Adrenal gland (tissue), 5 donors: Measurements from ENCODE around the gene RAMP3.

Source experiments
- POLR2A ChIP-seq, 2 donors: fragments of 450-650 bp; IDR thresholded peaks; one replicate each; pipeline ENCODE4 v1.6.1; 2017; ENCODE audit warnings: antibody characterized with exemption in 2 of 2, mild to moderate bottlenecking in 2 of 2, moderate library complexity in 1 of 2
- TF ChIP-seq, protein P1 (sequence below), 6 experiments: fragments of 450-650 bp in 4 of 6; fragments of 200-600 bp in 2 of 6; sonication (generic) in 1 of 6; IDR thresholded peaks; 1 replicate in 5 of 6; 2 replicates in 1 of 6; pipeline versions ENCODE4 v1.5.1 to v1.8.0; 2016 to 2021; ENCODE audit warnings: antibody characterized with exemption in 6 of 6, mild to moderate bottlenecking in 2 of 6, moderate library complexity in 1 of 6
- donor health status: DM: no; HTN: no; CAD: no.

DNA sequence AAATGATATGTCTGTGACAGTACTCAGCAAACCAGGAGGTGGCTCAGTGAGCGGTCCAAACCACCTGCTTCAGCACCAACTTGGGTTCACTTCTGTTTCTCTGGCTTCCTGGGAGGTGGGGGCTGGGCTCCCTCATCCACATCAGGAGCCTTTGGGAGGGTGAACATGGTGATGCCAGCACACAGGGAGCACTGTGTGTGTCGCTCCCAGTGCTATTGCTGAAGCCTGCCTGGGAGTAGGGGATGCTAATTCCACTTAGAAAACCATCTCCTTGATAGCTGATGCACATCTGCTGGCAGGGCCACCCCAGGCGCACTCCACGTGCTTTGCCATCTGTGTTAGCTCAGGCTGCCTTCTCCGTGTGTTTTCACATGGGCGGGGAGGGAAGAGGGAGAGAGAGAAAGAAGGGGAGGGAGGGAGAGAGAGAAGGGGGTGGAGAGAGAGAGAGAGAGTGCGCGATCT is 58.0 kb downstream of the RAMP3 start:
- TF ChIP-seq, protein P1, sequence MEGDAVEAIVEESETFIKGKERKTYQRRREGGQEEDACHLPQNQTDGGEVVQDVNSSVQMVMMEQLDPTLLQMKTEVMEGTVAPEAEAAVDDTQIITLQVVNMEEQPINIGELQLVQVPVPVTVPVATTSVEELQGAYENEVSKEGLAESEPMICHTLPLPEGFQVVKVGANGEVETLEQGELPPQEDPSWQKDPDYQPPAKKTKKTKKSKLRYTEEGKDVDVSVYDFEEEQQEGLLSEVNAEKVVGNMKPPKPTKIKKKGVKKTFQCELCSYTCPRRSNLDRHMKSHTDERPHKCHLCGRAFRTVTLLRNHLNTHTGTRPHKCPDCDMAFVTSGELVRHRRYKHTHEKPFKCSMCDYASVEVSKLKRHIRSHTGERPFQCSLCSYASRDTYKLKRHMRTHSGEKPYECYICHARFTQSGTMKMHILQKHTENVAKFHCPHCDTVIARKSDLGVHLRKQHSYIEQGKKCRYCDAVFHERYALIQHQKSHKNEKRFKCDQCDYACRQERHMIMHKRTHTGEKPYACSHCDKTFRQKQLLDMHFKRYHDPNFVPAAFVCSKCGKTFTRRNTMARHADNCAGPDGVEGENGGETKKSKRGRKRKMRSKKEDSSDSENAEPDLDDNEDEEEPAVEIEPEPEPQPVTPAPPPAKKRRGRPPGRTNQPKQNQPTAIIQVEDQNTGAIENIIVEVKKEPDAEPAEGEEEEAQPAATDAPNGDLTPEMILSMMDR (IDR thresholded peaks at IDR 0.05), result no peak
- TF ChIP-seq POLR2A (IDR thresholded peaks at IDR 0.05), result no peak
